ENCODE measurements around the gene AMPD1.

Gene AMPD1

DNA sequence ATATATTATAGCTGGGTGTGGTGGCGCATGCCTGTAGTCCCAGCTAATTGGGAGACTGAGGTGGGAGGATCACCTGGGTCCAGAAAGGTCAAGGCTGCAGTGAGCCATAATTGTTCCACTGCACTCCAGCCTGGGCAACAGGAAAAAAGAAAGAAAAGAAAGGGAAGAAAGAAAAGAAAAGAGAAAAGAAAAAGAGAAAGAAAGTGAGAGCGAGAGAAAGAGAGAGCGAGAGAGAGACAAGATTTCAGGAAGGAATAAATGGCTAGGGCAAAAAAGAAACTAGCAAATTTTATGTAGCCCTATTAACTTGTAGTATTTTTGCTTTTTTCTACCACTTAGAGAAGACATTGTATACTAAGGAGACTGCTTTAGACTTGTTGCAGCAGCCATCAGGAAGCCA is 15.0 kb upstream of the AMPD1 start:
- no peaks in the 10 kb centered on the region for H3K27me3 ChIP-seq (ENCODE audit: insufficient read depth, low read length, poor library complexity)
- H3K23ac ChIP-seq (ENCODE audit: low read length) = no peak overlapping the region
- H3K27ac ChIP-seq (ENCODE audit: low read depth, low read length) = no peak overlapping the region
- H3K4me3 ChIP-seq (ENCODE audit: low read length) = no peak overlapping the region
- no peak overlapping the region for H2BK120ac ChIP-seq (ENCODE audit: low read depth, low read length)
- H2BK5ac ChIP-seq (ENCODE audit: low read length) = no peak overlapping the region
- H3K4ac ChIP-seq (ENCODE audit: low read depth, low read length) = no peak overlapping the region
- no peak overlapping the region for H4K5ac ChIP-seq (ENCODE audit: low read length)
- DNase-seq = no peak
- no peak overlapping the region for H3K4me2 ChIP-seq (ENCODE audit: low read length)
- no peak overlapping the region for H3K56ac ChIP-seq (ENCODE audit: low read length)
- H3K79me2 ChIP-seq (ENCODE audit: control insufficient read depth, insufficient read depth, low read length) = peaks cover under 1% of the 10 kb centered on the region
- no peak overlapping the region for H3K18ac ChIP-seq (ENCODE audit: low read length)
- no peak overlapping the region for H2AK5ac ChIP-seq (ENCODE audit: low read length)
- WGBS (ENCODE audit: extremely low coverage, insufficient coverage, low lambda C conversion rate) = 100% methylated on average over 2 of the region's 3 CpGs
- H4K8ac ChIP-seq (ENCODE audit: low read depth, low read length) = no peak overlapping the region
- no peak overlapping the region for H3K9ac ChIP-seq (ENCODE audit: low read length)
- H3K4me1 ChIP-seq (ENCODE audit: control insufficient read depth, low read depth, low read length) = no peaks in the 10 kb centered on the region
- H3K79me1 ChIP-seq (ENCODE audit: low read length) = peaks cover 4% of the 10 kb centered on the region
- peaks cover 9% of the 10 kb centered on the region for H3K36me3 ChIP-seq (ENCODE audit: control insufficient read depth, insufficient read depth, low read length)
- no peak overlapping the region for H2BK15ac ChIP-seq (replicated peaks; ENCODE audit: low read depth)

DNA sequence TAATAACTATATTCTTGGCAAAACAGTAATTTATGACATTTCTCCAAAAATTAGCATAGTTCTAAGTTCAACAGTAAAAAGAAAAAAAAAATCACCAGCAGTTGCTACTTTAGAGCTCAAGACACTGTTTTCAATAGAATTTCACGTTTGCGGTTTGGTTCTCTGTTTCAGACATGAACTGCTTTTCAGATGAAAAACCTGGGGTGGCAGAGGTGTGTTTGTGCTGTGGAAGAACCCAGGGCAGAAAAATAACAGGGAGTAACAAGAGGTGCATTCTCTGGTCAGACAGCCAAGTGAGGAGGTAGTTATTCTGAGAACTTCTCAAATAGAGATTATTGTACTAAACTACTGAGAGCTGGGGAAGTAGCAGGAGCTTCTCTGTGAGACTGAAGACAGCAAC is 12.3 kb upstream of the AMPD1 start:
- H3K18ac ChIP-seq (ENCODE audit: low read length) = no peak overlapping the region
- H3K4me2 ChIP-seq (ENCODE audit: low read length) = no peak overlapping the region
- DNase-seq = no peak
- no peaks in the 10 kb centered on the region for H3K4me1 ChIP-seq (ENCODE audit: control insufficient read depth, low read depth, low read length)
- H3K4me3 ChIP-seq (ENCODE audit: low read length) = no peak overlapping the region
- no CpG with 5 or more reads among the region's 2 CpGs for whole genome bisulfite sequencing (ENCODE audit: extremely low coverage, insufficient coverage, low lambda C conversion rate)
- H3K56ac ChIP-seq (ENCODE audit: low read length) = no peak overlapping the region
- H3K79me2 ChIP-seq (ENCODE audit: control insufficient read depth, insufficient read depth, low read length) = no peaks in the 10 kb centered on the region
- H3K36me3 ChIP-seq (ENCODE audit: control insufficient read depth, insufficient read depth, low read length) = peaks cover 9% of the 10 kb centered on the region
- H2AK5ac ChIP-seq (ENCODE audit: low read length) = no peak overlapping the region
- H3K23ac ChIP-seq (ENCODE audit: low read length) = no peak overlapping the region
- no peak overlapping the region for H2BK5ac ChIP-seq (ENCODE audit: low read length)
- no peaks in the 10 kb centered on the region for H3K79me1 ChIP-seq (ENCODE audit: low read length)
- no peak overlapping the region for H2BK15ac ChIP-seq (replicated peaks; ENCODE audit: low read depth)
- no peak overlapping the region for H4K5ac ChIP-seq (ENCODE audit: low read length)
- H3K4ac ChIP-seq (ENCODE audit: low read depth, low read length) = no peak overlapping the region
- H2BK120ac ChIP-seq (ENCODE audit: low read depth, low read length) = no peak overlapping the region
- H3K27ac ChIP-seq (ENCODE audit: low read depth, low read length) = no peak overlapping the region
- H3K9ac ChIP-seq (ENCODE audit: low read length) = no peak overlapping the region
- no peaks in the 10 kb centered on the region for H3K27me3 ChIP-seq (ENCODE audit: insufficient read depth, low read length, poor library complexity)
- no peak overlapping the region for H4K8ac ChIP-seq (ENCODE audit: low read depth, low read length)

DNA sequence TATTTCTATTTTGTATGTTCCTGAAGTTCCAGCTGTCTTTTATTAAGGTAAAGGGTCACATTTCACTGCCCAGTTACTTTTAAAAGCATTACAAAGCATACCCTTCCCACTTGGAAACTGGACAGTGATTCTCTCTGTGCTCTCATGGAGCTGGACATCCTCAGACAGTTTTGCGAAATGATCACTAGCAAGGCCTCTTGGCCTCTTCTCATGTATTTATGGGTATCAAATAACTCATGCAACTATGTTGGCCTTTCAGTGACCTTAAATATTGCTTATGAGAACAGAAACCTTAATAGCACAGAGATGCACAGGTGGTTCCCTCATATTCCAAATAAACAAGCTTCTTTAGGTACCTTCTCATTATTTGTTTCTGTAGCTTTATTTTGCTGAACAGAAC is 7.9 kb upstream of the AMPD1 start:
- no peak overlapping the region for H3K23ac ChIP-seq (ENCODE audit: low read length)
- H2BK5ac ChIP-seq (ENCODE audit: low read length) = no peak overlapping the region
- H3K27ac ChIP-seq (ENCODE audit: low read depth, low read length) = no peak overlapping the region
- no peaks in the 10 kb centered on the region for H3K4me1 ChIP-seq (ENCODE audit: control insufficient read depth, low read depth, low read length)
- no peaks in the 10 kb centered on the region for H3K79me2 ChIP-seq (ENCODE audit: control insufficient read depth, insufficient read depth, low read length)
- no peak overlapping the region for H4K5ac ChIP-seq (ENCODE audit: low read length)
- H4K8ac ChIP-seq (ENCODE audit: low read depth, low read length) = no peak overlapping the region
- H2BK15ac ChIP-seq (replicated peaks; ENCODE audit: low read depth) = no peak overlapping the region
- H2AK5ac ChIP-seq (ENCODE audit: low read length) = no peak overlapping the region
- H3K4me2 ChIP-seq (ENCODE audit: low read length) = no peak overlapping the region
- H3K9ac ChIP-seq (ENCODE audit: low read length) = no peak overlapping the region
- H3K79me1 ChIP-seq (ENCODE audit: low read length) = no peaks in the 10 kb centered on the region
- H3K4ac ChIP-seq (ENCODE audit: low read depth, low read length) = no peak overlapping the region
- H3K56ac ChIP-seq (ENCODE audit: low read length) = no peak overlapping the region
- H3K18ac ChIP-seq (ENCODE audit: low read length) = no peak overlapping the region
- H3K4me3 ChIP-seq (ENCODE audit: low read length) = no peak overlapping the region
- H2BK120ac ChIP-seq (ENCODE audit: low read depth, low read length) = no peak overlapping the region
- no peak for DNase-seq
- no peaks in the 10 kb centered on the region for H3K27me3 ChIP-seq (ENCODE audit: insufficient read depth, low read length, poor library complexity)
- WGBS (ENCODE audit: extremely low coverage, insufficient coverage, low lambda C conversion rate) = no CpG with 5 or more reads among the region's 1 CpG
- peaks cover 5% of the 10 kb centered on the region for H3K36me3 ChIP-seq (ENCODE audit: control insufficient read depth, insufficient read depth, low read length)

DNA sequence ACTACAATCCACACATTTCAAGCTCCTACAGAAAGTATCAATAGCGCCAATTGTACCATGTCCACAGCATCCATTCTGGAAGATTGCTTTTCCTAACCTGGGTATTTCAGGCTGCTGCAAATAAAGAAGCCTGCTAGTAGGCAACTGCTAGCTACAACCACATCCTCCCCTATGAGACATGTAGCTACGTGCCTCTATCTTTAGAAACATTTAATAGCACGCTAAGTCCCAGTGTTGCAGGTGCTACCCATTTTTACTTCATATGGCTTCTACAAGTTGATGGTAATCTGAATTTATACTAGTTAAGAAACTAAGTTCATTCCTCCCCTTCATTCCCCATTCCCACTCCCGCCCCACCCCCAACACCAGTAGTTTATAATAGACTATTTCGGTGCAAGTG is 7.4 kb upstream of the AMPD1 start:
- no peak overlapping the region for H3K4me3 ChIP-seq (ENCODE audit: low read length)
- no peak overlapping the region for H2BK5ac ChIP-seq (ENCODE audit: low read length)
- no peak overlapping the region for H4K8ac ChIP-seq (ENCODE audit: low read depth, low read length)
- no peak overlapping the region for H2BK15ac ChIP-seq (replicated peaks; ENCODE audit: low read depth)
- no peak overlapping the region for H3K18ac ChIP-seq (ENCODE audit: low read length)
- H3K79me2 ChIP-seq (ENCODE audit: control insufficient read depth, insufficient read depth, low read length) = no peaks in the 10 kb centered on the region
- no peak overlapping the region for H2BK120ac ChIP-seq (ENCODE audit: low read depth, low read length)
- no peaks in the 10 kb centered on the region for H3K27me3 ChIP-seq (ENCODE audit: insufficient read depth, low read length, poor library complexity)
- H3K4me2 ChIP-seq (ENCODE audit: low read length) = no peak overlapping the region
- no peak overlapping the region for H3K9ac ChIP-seq (ENCODE audit: low read length)
- H4K5ac ChIP-seq (ENCODE audit: low read length) = no peak overlapping the region
- H2AK5ac ChIP-seq (ENCODE audit: low read length) = no peak overlapping the region
- peaks cover 3% of the 10 kb centered on the region for H3K36me3 ChIP-seq (ENCODE audit: control insufficient read depth, insufficient read depth, low read length)
- H3K23ac ChIP-seq (ENCODE audit: low read length) = no peak overlapping the region
- H3K27ac ChIP-seq (ENCODE audit: low read depth, low read length) = no peak overlapping the region
- H3K4ac ChIP-seq (ENCODE audit: low read depth, low read length) = no peak overlapping the region
- H3K56ac ChIP-seq (ENCODE audit: low read length) = no peak overlapping the region
- no peaks in the 10 kb centered on the region for H3K4me1 ChIP-seq (ENCODE audit: control insufficient read depth, low read depth, low read length)
- H3K79me1 ChIP-seq (ENCODE audit: low read length) = no peaks in the 10 kb centered on the region
- no peak for DNase-seq
- WGBS (ENCODE audit: extremely low coverage, insufficient coverage, low lambda C conversion rate) = no CpG with 5 or more reads among the region's 5 CpGs

DNA sequence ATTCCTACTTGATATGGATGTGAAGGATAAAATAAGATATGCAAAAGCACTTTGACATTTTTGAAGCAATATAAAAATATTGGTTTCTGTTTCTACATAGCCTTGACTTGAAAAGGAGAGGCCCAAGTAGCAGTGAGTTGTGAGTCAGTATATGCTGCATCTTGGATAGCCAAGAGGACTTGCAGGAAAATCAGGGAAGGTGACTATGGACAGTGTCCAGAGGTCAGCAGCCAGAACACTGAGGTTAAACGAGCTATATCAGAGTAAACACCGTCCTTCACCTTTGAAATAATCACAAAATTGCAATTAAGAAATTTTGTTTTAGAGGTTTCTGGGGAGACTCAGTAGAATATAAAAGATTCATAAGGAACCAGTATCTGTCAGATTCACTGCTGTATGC is 6.6 kb upstream of the AMPD1 start:
- Histone ChIP-seq H3K4me2 (ENCODE audit: low read length) (no peak overlapping the region), H2BK5ac (ENCODE audit: low read length) (no peak overlapping the region), H2AK5ac (ENCODE audit: low read length) (no peak overlapping the region), H3K36me3 (ENCODE audit: control insufficient read depth, insufficient read depth, low read length) (peaks cover 2% of the 10 kb centered on the region), H2BK120ac (ENCODE audit: low read depth, low read length) (no peak overlapping the region), H3K23ac (ENCODE audit: low read length) (no peak overlapping the region), H3K9ac (ENCODE audit: low read length) (no peak overlapping the region), H4K8ac (ENCODE audit: low read depth, low read length) (no peak overlapping the region), H3K4me3 (ENCODE audit: low read length) (no peak overlapping the region), H3K56ac (ENCODE audit: low read length) (no peak overlapping the region), H2BK15ac (replicated peaks; ENCODE audit: low read depth) (no peak overlapping the region), H3K18ac (ENCODE audit: low read length) (no peak overlapping the region), H3K79me1 (ENCODE audit: low read length) (no peaks in the 10 kb centered on the region), H4K5ac (ENCODE audit: low read length) (no peak overlapping the region), H3K4me1 (ENCODE audit: control insufficient read depth, low read depth, low read length) (no peaks in the 10 kb centered on the region), H3K27ac (ENCODE audit: low read depth, low read length) (no peak overlapping the region), H3K4ac (ENCODE audit: low read depth, low read length) (no peak overlapping the region), H3K27me3 (ENCODE audit: insufficient read depth, low read length, poor library complexity) (no peaks in the 10 kb centered on the region), H3K79me2 (ENCODE audit: control insufficient read depth, insufficient read depth, low read length) (no peaks in the 10 kb centered on the region)
- no CpG with 5 or more reads among the region's 2 CpGs for WGBS (ENCODE audit: extremely low coverage, insufficient coverage, low lambda C conversion rate)
- no peak for DNase-seq

DNA sequence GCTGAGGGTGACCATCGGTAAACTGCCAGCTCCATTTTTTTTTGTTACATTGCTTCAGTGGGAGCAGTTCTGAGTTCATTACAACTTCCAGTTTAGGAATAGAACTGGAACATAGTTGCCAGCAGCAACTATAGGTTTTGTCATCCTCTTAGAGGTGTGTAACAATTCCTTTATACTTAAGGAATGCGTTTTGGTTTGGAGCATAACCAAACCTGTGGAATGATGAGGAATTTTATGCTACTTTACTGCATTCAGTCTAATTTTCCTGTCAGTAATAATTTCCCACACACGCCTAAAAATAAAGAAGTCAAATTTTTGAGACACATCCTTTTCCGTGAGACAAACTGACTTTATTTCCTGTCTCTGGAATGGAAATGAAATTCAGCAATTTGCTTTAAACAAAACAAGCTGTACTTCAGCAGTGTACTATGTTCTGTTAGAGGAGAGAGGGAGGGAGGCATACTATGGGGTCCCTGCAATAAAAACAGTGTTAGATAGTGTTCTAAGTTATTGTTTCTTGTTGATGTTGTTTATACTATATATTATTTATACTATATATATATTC is 4.8 kb upstream of the AMPD1 start:
- no peak overlapping the region for H4K5ac ChIP-seq (ENCODE audit: low read length)
- no CpG with 5 or more reads among the region's 4 CpGs for WGBS (ENCODE audit: extremely low coverage, insufficient coverage, low lambda C conversion rate)
- H3K9ac ChIP-seq (ENCODE audit: low read length) = no peak overlapping the region
- no peak overlapping the region for H3K4me3 ChIP-seq (ENCODE audit: low read length)
- H3K79me1 ChIP-seq (ENCODE audit: low read length) = no peaks in the 10 kb centered on the region
- H3K36me3 ChIP-seq (ENCODE audit: control insufficient read depth, insufficient read depth, low read length) = no peaks in the 10 kb centered on the region
- no peaks in the 10 kb centered on the region for H3K27me3 ChIP-seq (ENCODE audit: insufficient read depth, low read length, poor library complexity)
- no peak overlapping the region for H3K4ac ChIP-seq (ENCODE audit: low read depth, low read length)
- H2BK120ac ChIP-seq (ENCODE audit: low read depth, low read length) = no peak overlapping the region
- no peak overlapping the region for H3K23ac ChIP-seq (ENCODE audit: low read length)
- H3K79me2 ChIP-seq (ENCODE audit: control insufficient read depth, insufficient read depth, low read length) = no peaks in the 10 kb centered on the region
- H3K27ac ChIP-seq (ENCODE audit: low read depth, low read length) = no peak overlapping the region
- H2BK5ac ChIP-seq (ENCODE audit: low read length) = no peak overlapping the region
- peaks cover 2% of the 10 kb centered on the region for H3K4me1 ChIP-seq (ENCODE audit: control insufficient read depth, low read depth, low read length)
- no peak overlapping the region for H3K4me2 ChIP-seq (ENCODE audit: low read length)
- DNase-seq = no peak
- H2BK15ac ChIP-seq (replicated peaks; ENCODE audit: low read depth) = no peak overlapping the region
- H2AK5ac ChIP-seq (ENCODE audit: low read length) = no peak overlapping the region
- H3K56ac ChIP-seq (ENCODE audit: low read length) = no peak overlapping the region
- H4K8ac ChIP-seq (ENCODE audit: low read depth, low read length) = no peak overlapping the region
- H3K18ac ChIP-seq (ENCODE audit: low read length) = no peak overlapping the region
